H7 (cell line): ENCODE results near the gene ALLC. TPM values are rescaled to one million over a fixed set of nuclear protein-coding genes. Genes with fewer than 3 reads are reported as not detected.

Experiments used
- DNase-seq: peaks from one replicate; pipeline ENCODE4 v3.0.0; 2012
- H3K27me3 ChIP-seq: 2 replicates; pipeline ENCODE4 v1.6.0; 2011; ENCODE audit warnings: mild to moderate bottlenecking, low read length; ENCODE audit not compliant: control insufficient read depth, insufficient read depth
- H3K36me3 ChIP-seq: replicated peaks from 2 replicates; pipeline ENCODE4 v1.5.1; 2011; ENCODE audit warnings: low read length; ENCODE audit not compliant: control insufficient read depth, insufficient read depth
- H3K4me3 ChIP-seq: 2 replicates; pipeline ENCODE4 v1.5.1; 2011; ENCODE audit warnings: low read depth, mild to moderate bottlenecking, control low read depth, low read length, moderate library complexity; ENCODE audit not compliant: insufficient read depth
- total RNA-seq: library from RNA; depleted of rRNA; stranded (reverse); fragments of >200 nt; shearing (Covaris generic); gene quantifications from 2 replicates; pipeline ENCODE4 v1.2.3, GENCODE V29; 2014

The ALLC gene
- total RNA-seq, 1 experiment from 2014 or later = not detected

GRCh38 chr2:3680548-3681345 lies 22.7 kb downstream of the ALLC start:
- DNase-seq = no peak
- no peaks in the 10 kb centered on the region for H3K27me3 ChIP-seq
- no peaks in the 10 kb centered on the region for H3K36me3 ChIP-seq
- no peak overlapping the region for H3K4me3 ChIP-seq

- Histone ChIP-seq H3K4me3 (no peak overlapping the region), H3K36me3 (no peaks in the 10 kb centered on the region), H3K27me3 (no peaks in the 10 kb centered on the region)
- no peak for DNase-seq
These were observed 23.6 kb downstream of the ALLC start for GRCh38 chr2:3681625-3682024.

- H3K27me3 ChIP-seq = no peaks in the 10 kb centered on the region
- no peak for DNase-seq
- H3K4me3 ChIP-seq = no peak overlapping the region
- H3K36me3 ChIP-seq = no peaks in the 10 kb centered on the region
These were observed 24.8 kb downstream of the ALLC start for GRCh38 chr2:3682811-3683210.

GRCh38 chr2:3683748-3684454 lies 25.9 kb downstream of the ALLC start:
- no peaks in the 10 kb centered on the region for H3K27me3 ChIP-seq
- H3K36me3 ChIP-seq = no peaks in the 10 kb centered on the region
- DNase-seq = no peak
- no peak overlapping the region for H3K4me3 ChIP-seq

- Histone ChIP-seq H3K4me3 (no peak overlapping the region), H3K36me3 (no peaks in the 10 kb centered on the region), H3K27me3 (no peaks in the 10 kb centered on the region)
- no peak for DNase-seq
These were observed 32.2 kb downstream of the ALLC start for GRCh38 chr2:3689998-3690748.

- peak; percentile 78 for DNase-seq
- H3K36me3 ChIP-seq = no peaks in the 10 kb centered on the region
- no peaks in the 10 kb centered on the region for H3K27me3 ChIP-seq
- H3K4me3 ChIP-seq = no peak overlapping the region
These were observed 34.4 kb downstream of the ALLC start for GRCh38 chr2:3692375-3692774.

- Histone ChIP-seq H3K27me3 (no peaks in the 10 kb centered on the region), H3K36me3 (no peaks in the 10 kb centered on the region), H3K4me3 (no peak overlapping the region)
- DNase-seq = no peak
These were observed 38.5 kb downstream of the ALLC start for GRCh38 chr2:3696545-3696944.

- Histone ChIP-seq H3K4me3 (no peak overlapping the region), H3K36me3 (no peaks in the 10 kb centered on the region), H3K27me3 (peaks cover 3% of the 10 kb centered on the region; the same call in 1 of the 2 replicates)
- no peak for DNase-seq
These were observed 43.1 kb downstream of the ALLC start for GRCh38 chr2:3701071-3701470.

GRCh38 chr2:3703236-3703756 lies 45.3 kb downstream of the ALLC start, which contains the start of gene DCDC2C:
TSS of gene DCDC2C (plus strand) at chr2:3703575. CDS start at chr2:3703752, 177 bp downstream.
- Histone ChIP-seq H3K36me3 (no peaks in the 10 kb centered on the region), H3K27me3 (peaks cover 3% of the 10 kb centered on the region; the same call in 1 of the 2 replicates), H3K4me3 (peak within 1 kb of the TSS; percentile 28; the same call in 1 of the 2 replicates)
- DNase-seq = no peak

GRCh38 chr2:3703757-3704355 lies 45.9 kb downstream of the ALLC start:
- peaks cover 3% of the 10 kb centered on the region; the same call in 1 of the 2 replicates for H3K27me3 ChIP-seq

GRCh38 chr2:3704692-3705091 lies 46.7 kb downstream of the ALLC start:
- peaks cover 3% of the 10 kb centered on the region; the same call in 1 of the 2 replicates for H3K27me3 ChIP-seq
- no peak overlapping the region for H3K4me3 ChIP-seq
- DNase-seq = no peak
- H3K36me3 ChIP-seq = no peaks in the 10 kb centered on the region

More at GRCh38 chr2:3703757-3704355, 45.9 kb downstream of the ALLC start:
- Histone ChIP-seq H3K36me3 (no peaks in the 10 kb centered on the region), H3K4me3 (peak overlapping the region; percentile 21; the same call in 1 of the 2 replicates)
- no peak for DNase-seq

- DNase-seq = no peak
- H3K27me3 ChIP-seq = peaks cover 3% of the 10 kb centered on the region; the same call in 1 of the 2 replicates
- no peak overlapping the region for H3K4me3 ChIP-seq
These were observed 47.8 kb downstream of the ALLC start for GRCh38 chr2:3705782-3706181.

GRCh38 chr2:3706892-3707291 lies 48.9 kb downstream of the ALLC start:
- DNase-seq = no peak
- no peak overlapping the region for H3K4me3 ChIP-seq
- H3K27me3 ChIP-seq = peaks cover 3% of the 10 kb centered on the region; the same call in 1 of the 2 replicates
- H3K36me3 ChIP-seq = no peaks in the 10 kb centered on the region

More at GRCh38 chr2:3705782-3706181, 47.8 kb downstream of the ALLC start:
- no peaks in the 10 kb centered on the region for H3K36me3 ChIP-seq

- Histone ChIP-seq H3K4me3 (no peak overlapping the region), H3K27me3 (no peaks in the 10 kb centered on the region; the same call in 1 of the 2 replicates), H3K36me3 (no peaks in the 10 kb centered on the region)
- no peak for DNase-seq
These were observed 50.6 kb downstream of the ALLC start for GRCh38 chr2:3708576-3708975.
